ENCODE data around the gene ABHD15.

The ABHD15 gene

DNA sequence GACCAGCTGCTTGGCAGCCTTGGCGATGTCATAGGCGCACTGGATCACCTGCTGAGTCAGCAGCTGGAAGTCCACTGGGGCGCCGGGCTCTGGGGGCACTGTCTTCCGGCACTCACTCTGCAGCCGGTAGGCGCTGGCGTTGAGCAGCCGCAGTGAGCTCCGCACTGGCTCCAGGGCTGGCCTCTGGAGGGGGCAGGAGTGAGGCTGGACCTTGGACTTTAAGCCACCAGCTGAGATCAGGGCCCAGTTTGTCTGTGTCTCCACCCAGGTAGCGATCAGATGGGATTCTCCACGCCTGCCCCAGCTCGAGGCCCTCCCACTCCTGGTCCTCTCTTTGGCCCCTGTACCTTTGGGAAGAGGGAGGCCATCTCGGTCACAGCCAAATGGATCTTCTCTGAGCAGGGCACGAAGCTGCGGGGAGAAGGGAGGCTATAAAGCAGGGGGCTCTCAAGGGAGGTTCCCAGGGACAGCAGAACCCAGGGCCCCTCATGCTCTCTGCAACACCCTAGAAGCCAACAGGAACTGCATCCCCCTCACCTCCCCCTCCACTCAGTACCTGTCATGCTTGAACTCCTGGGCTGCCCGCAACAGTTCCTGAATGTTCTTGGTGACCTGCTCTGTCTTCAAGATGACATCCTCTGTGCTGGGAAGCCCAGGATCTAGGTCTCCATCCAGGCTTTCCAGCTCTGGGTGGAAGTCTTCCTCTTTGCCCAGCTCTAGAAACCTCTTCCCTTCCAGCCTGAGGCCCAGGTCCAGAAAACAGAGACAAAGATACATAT, 8.1 kb upstream of the ABHD15 start:
- TF ChIP-seq, protein P1, sequence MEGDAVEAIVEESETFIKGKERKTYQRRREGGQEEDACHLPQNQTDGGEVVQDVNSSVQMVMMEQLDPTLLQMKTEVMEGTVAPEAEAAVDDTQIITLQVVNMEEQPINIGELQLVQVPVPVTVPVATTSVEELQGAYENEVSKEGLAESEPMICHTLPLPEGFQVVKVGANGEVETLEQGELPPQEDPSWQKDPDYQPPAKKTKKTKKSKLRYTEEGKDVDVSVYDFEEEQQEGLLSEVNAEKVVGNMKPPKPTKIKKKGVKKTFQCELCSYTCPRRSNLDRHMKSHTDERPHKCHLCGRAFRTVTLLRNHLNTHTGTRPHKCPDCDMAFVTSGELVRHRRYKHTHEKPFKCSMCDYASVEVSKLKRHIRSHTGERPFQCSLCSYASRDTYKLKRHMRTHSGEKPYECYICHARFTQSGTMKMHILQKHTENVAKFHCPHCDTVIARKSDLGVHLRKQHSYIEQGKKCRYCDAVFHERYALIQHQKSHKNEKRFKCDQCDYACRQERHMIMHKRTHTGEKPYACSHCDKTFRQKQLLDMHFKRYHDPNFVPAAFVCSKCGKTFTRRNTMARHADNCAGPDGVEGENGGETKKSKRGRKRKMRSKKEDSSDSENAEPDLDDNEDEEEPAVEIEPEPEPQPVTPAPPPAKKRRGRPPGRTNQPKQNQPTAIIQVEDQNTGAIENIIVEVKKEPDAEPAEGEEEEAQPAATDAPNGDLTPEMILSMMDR (conservative IDR thresholded peaks at IDR 0.05; ENCODE audit: low read depth, low read length): no peak
- DNase-seq (ENCODE audit: low read depth): no peak

DNA sequence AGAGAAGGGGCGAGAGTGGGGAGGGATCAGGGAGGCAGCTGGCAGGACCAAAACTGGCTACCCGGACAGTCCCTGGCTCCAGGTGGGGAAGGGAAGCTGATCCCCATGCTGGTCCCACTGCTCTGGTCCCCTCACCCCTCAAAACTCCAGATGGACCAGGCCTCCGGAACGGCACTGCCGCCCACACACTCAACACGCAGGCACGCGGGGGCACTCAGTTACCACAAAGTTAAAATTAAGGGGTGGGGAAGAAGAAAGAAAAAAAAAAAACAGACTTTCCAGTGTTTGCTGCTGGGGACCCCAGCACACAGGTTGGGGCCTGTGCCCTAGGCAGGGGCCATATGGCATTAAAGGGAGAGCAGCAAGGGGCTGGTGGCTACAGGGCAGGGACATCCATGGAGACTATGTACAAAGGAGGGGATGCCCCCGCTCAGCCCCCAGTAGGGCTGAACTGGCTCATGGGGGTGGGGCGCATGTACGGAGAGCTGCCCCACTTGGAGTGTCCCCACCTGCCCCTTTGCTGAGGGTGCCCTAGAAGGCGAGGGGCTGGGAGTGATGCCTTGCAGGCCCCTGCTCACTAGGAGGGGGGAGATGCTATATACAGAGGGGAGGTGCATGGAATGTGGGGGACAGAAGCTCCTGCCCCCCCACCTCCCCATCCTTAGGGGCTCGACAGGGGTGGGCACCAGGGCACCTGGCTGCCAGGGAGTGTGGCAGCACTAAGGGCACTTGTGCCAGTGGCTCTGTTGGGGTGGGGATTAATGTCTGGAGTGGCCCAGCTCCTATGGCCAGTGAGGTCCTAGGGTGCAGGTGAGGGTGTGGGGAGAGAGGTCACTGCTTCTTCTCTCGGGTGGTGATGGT, 7.3 kb upstream of the ABHD15 start:
- DNase-seq (ENCODE audit: low read depth): no peak
- no peak overlapping the region for H3K4me3 ChIP-seq (ENCODE audit: low read depth, low read length)
- TF ChIP-seq, protein P1 (conservative IDR thresholded peaks at IDR 0.05; ENCODE audit: low read depth, low read length): no peak

More for the DNA sequence above, 8.1 kb upstream of the ABHD15 start:
- no peak overlapping the region for H3K4me3 ChIP-seq (ENCODE audit: low read depth, low read length)

DNA sequence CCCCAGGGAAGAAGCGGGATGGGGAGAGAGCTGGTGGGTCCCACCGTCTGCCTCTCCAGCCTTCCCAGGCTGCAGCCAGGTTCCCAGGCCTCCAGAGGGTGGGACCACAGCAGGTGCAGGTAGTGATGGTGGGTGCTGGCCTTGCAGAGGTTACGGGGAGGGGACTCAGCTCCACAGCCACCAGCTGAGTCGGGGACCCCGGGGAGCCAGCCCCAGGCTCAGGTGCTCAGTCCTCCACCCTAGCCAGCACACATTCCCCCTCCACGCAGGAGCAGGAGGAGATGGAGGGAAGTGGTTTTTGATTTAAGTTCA, 6.7 kb upstream of the ABHD15 start:
- H3K4me3 ChIP-seq (ENCODE audit: low read depth, low read length): no peak overlapping the region
- no peak for DNase-seq (ENCODE audit: low read depth)
- TF ChIP-seq, protein P1 (conservative IDR thresholded peaks at IDR 0.05; ENCODE audit: low read depth, low read length): no peak

DNA sequence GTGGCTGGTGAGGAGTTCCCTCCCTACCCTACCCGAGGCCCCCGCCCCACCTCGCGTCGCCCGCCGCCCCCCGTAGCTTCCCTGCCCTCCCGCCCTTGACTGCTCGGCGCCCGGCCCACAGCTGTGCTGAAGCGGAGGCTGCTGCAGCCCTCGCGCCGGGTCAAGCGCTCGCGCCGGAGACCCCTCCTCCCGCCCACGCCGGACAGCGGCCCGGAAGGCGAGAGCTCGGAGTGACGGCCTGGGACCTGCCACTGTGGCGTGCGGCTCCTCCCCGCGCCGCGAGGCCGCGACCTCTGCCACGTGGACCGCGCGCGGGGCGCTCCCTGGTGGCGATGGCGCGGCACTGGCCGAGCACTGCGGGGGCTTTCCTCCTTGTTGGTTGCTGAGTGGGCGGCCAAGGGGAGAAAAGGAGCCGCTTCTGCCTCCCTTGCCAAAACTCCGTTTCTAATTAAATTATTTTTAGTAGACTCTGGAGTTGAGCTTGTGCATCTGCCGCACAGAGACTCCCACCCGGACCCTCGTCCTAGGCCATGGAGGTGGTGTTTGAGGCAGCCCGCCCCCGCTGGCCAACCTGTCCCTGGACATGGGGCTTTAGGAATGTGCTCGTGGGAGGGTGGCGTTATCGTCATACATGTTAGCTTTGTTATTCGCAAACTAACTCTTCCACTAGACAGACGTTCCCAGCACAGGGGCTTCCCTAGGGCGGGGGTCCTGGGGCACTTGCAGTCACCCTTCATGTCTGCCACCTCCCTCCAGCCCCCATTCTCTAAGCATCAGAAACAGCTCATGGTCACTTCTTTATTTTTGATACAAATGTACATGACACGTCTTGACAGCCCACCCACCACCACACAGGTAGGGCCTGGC, 6.1 kb upstream of the ABHD15 start:
- TF ChIP-seq, protein P1 (conservative IDR thresholded peaks at IDR 0.05; ENCODE audit: low read depth, low read length): peak; percentile 56
- DNase-seq (ENCODE audit: low read depth): peak; percentile 60
- peak overlapping the region; percentile 40 for H3K4me3 ChIP-seq (ENCODE audit: low read depth, low read length)

DNA sequence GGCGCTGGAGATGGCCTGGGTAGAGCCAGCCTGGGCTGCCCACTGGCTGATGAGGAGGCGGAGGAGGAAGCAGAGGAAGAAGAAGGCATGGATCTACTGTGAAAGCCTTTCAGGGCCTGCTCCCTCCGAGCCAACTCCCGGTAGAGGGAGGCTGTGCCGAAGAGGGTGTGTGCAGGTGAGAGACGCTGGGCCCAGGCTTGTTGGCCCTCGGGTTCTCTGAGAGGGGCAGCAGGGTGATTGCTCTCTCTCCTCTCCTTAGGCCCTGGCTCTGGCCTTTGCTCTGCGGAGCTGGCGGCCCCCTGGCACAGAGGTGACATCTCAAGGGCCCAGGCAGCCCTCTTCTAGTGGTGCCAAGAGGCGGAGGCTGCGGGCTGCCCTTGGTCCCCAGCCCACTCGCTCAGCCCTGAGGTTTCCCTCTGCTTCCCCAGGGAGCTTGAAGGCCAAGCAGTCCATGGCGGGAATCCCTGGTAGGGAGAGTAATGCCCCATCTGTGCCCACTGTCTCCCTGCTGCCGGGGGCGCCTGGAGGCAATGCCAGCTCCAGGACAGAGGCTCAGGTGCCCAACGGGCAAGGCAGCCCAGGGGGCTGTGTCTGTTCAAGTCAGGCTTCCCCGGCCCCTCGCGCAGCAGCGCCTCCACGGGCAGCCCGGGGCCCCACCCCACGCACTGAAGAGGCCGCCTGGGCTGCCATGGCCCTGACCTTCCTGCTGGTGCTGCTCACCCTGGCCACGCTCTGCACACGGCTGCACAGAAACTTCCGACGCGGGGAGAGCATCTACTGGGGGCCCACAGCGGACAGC, 5.2 kb upstream of the ABHD15 start:
- DNase-seq (ENCODE audit: low read depth): no peak
- H3K4me3 ChIP-seq (ENCODE audit: low read depth, low read length): peak overlapping the region; percentile 40
- TF ChIP-seq, protein P1 (conservative IDR thresholded peaks at IDR 0.05; ENCODE audit: low read depth, low read length): no peak

DNA sequence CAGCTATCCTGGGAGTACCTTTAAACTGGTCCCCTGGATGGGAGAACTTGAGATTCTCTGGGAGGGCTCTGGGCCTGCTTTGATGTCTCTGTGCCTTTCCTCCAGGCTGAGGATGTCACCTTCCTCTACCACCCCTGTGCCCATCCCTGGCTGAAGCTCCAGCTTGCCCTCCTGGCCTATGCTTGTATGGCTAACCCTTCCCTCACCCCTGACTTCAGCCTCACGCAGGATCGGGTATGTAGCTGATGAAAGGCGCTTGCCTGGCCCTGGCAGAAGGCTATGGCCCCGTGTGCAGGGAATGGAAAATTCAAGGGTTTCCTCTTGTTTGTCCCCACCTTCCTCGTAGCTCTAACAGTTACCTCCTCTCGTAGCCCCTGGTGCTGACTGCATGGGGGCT, 4.6 kb upstream of the ABHD15 start:
- TF ChIP-seq, protein P1 (conservative IDR thresholded peaks at IDR 0.05; ENCODE audit: low read depth, low read length): no peak
- DNase-seq (ENCODE audit: low read depth): no peak
- no peak overlapping the region for H3K4me3 ChIP-seq (ENCODE audit: low read depth, low read length)

Data from choroid plexus epithelial cell (primary cell).